ENCODE results near the gene C19orf38. TPM values are rescaled to one million over a fixed set of nuclear protein-coding genes. Genes with fewer than 3 reads are reported as not detected.

Gene C19orf38
- total RNA-seq, 1 experiment from 2014 or later, result 0.07 TPM

DNA sequence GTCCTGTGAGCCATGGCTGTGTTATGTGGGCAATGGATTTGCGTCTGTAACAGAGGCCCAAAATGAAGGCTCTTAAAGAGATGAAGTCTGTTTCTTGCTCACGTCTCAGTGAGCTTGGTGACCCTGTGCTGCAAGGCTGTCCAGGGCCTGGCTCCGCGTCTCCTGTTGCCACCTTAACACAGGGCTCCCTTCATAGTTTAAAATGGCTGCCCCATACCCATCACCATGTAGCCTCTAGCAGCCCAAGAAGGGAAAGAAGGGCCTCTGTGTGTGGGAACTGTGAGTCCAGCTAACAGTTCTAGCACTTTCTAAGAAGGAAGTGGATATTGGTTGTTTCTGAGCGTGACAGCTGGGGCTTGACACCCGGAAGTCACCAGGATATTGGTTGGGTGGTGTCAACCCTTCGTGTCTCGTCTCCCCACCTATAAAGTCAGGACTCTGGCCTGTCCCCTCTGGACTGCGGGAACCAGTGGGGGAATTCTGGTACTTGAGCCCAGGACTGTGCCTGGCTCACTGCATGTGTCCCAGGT lies 33.1 kb upstream of the C19orf38 start:
- Histone ChIP-seq H3K9me2 (replicated peaks; ENCODE audit: low read length) (no peaks in the 10 kb centered on the region), H3K4me2 (ENCODE audit: low read length) (no peak overlapping the region), H3K9ac (ENCODE audit: low read length) (no peak overlapping the region), H3K9me3 (ENCODE audit: low read length) (no peaks in the 10 kb centered on the region), H3K27me3 (ENCODE audit: low read length) (no peaks in the 10 kb centered on the region), H3K27ac (ENCODE audit: low read length) (no peak overlapping the region), H2AFZ (ENCODE audit: low read length) (no peak overlapping the region), H3K4me1 (ENCODE audit: insufficient read depth, low read length) (peaks cover 8% of the 10 kb centered on the region), H3F3A (ENCODE audit: low read length, unreplicated experiment) (no peaks in the 10 kb centered on the region), H3K79me2 (ENCODE audit: low read length) (no peaks in the 10 kb centered on the region), H4K20me1 (ENCODE audit: low read length) (no peaks in the 10 kb centered on the region), H3K36me3 (ENCODE audit: low read depth, low read length) (peaks cover 18% of the 10 kb centered on the region), H3K4me3 (ENCODE audit: low read length) (no peak overlapping the region)
- intact Hi-C loops (cut with micrococcal nuclease), result no loop called here
- TF ChIP-seq EZH2 (IDR thresholded peaks at IDR 0.05; ENCODE audit: low read length, unreplicated experiment) (no peak), EZH2phosphoT487 (IDR thresholded peaks at IDR 0.05; ENCODE audit: borderline replicate concordance, low read length) (no peak)
- TF ChIP-seq, protein P1, sequence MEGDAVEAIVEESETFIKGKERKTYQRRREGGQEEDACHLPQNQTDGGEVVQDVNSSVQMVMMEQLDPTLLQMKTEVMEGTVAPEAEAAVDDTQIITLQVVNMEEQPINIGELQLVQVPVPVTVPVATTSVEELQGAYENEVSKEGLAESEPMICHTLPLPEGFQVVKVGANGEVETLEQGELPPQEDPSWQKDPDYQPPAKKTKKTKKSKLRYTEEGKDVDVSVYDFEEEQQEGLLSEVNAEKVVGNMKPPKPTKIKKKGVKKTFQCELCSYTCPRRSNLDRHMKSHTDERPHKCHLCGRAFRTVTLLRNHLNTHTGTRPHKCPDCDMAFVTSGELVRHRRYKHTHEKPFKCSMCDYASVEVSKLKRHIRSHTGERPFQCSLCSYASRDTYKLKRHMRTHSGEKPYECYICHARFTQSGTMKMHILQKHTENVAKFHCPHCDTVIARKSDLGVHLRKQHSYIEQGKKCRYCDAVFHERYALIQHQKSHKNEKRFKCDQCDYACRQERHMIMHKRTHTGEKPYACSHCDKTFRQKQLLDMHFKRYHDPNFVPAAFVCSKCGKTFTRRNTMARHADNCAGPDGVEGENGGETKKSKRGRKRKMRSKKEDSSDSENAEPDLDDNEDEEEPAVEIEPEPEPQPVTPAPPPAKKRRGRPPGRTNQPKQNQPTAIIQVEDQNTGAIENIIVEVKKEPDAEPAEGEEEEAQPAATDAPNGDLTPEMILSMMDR (conservative IDR thresholded peaks at IDR 0.05; ENCODE audit: low read depth, low read length), result no peak
- BruUV-seq (replicated peaks), result no TSS peak
- no peak for DNase-seq
- no peak for ATAC-seq
- ChIA-PET CTCF (no interaction called here), POLR2A (ENCODE audit: unreplicated experiment) (no interaction called here)

- ATAC-seq (no peak), DNase-seq (no peak)
- no TSS peak for BruUV-seq (replicated peaks)
- intact Hi-C loops (cut with micrococcal nuclease), result no loop called here
- Histone ChIP-seq H3K9me3 (ENCODE audit: low read length) (no peaks in the 10 kb centered on the region), H3K4me2 (ENCODE audit: low read length) (no peak overlapping the region), H3K9ac (ENCODE audit: low read length) (no peak overlapping the region), H3K27me3 (ENCODE audit: low read length) (no peaks in the 10 kb centered on the region), H3K4me1 (ENCODE audit: insufficient read depth, low read length) (peaks cover 8% of the 10 kb centered on the region), H2AFZ (ENCODE audit: low read length) (no peak overlapping the region), H3K9me2 (replicated peaks; ENCODE audit: low read length) (no peaks in the 10 kb centered on the region), H4K20me1 (ENCODE audit: low read length) (0 out of 2 replicates have a peak, but pooled peaks cover 4% of the 10 kb centered on the region), H3K4me3 (ENCODE audit: low read length) (no peak overlapping the region), H3K27ac (ENCODE audit: low read length) (no peak overlapping the region), H3K79me2 (ENCODE audit: low read length) (no peaks in the 10 kb centered on the region), H3F3A (ENCODE audit: low read length, unreplicated experiment) (no peaks in the 10 kb centered on the region), H3K36me3 (ENCODE audit: low read depth, low read length) (peaks cover 22% of the 10 kb centered on the region)
- CTCF ChIA-PET, result no interaction called here
- TF ChIP-seq EZH2phosphoT487 (IDR thresholded peaks at IDR 0.05; ENCODE audit: borderline replicate concordance, low read length) (no peak), EZH2 (IDR thresholded peaks at IDR 0.05; ENCODE audit: low read length, unreplicated experiment) (no peak)
- TF ChIP-seq, protein P1 (conservative IDR thresholded peaks at IDR 0.05; ENCODE audit: low read depth, low read length), result no peak
- POLR2A ChIA-PET (ENCODE audit: unreplicated experiment), result no interaction called here
Measured at GRCh38 chr19:10815969-10816644, 32.1 kb upstream of the C19orf38 start.

DNA sequence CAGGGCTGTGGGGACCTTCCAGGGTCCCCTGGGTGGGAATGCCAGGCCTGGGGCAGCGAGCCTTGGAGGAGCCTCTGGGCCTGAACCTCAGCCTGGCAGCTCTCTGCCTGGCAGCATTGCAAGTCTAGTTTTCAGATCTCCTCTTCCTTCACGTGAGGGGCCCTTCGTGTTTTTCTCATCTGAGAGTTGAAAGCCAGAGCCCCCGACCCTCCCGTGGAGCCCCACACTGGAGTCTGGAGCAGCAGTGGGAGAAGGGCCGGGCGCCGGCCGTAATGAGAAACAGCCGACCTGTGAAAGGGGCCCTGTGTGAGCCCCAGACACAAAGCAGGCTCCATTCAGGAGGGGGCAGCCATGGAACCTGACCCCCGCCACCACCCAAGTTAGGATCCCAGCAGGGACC lies 31.5 kb upstream of the C19orf38 start:
- Histone ChIP-seq H3K79me2 (ENCODE audit: low read length) (no peaks in the 10 kb centered on the region), H3K4me1 (ENCODE audit: insufficient read depth, low read length) (peaks cover 8% of the 10 kb centered on the region), H3K9me2 (replicated peaks; ENCODE audit: low read length) (no peaks in the 10 kb centered on the region), H3K27me3 (ENCODE audit: low read length) (no peaks in the 10 kb centered on the region), H3K9ac (ENCODE audit: low read length) (no peak overlapping the region), H3F3A (ENCODE audit: low read length, unreplicated experiment) (no peaks in the 10 kb centered on the region), H3K4me2 (ENCODE audit: low read length) (no peak overlapping the region), H3K4me3 (ENCODE audit: low read length) (no peak overlapping the region), H2AFZ (ENCODE audit: low read length) (no peak overlapping the region), H3K27ac (ENCODE audit: low read length) (no peak overlapping the region), H3K36me3 (ENCODE audit: low read depth, low read length) (peaks cover 22% of the 10 kb centered on the region), H3K9me3 (ENCODE audit: low read length) (no peaks in the 10 kb centered on the region), H4K20me1 (ENCODE audit: low read length) (0 out of 2 replicates have a peak, but pooled peaks cover 4% of the 10 kb centered on the region)
- intact Hi-C loops (cut with micrococcal nuclease), result no loop called here
- TF ChIP-seq EZH2phosphoT487 (IDR thresholded peaks at IDR 0.05; ENCODE audit: borderline replicate concordance, low read length) (no peak), EZH2 (IDR thresholded peaks at IDR 0.05; ENCODE audit: low read length, unreplicated experiment) (no peak)
- TF ChIP-seq, protein P1 (conservative IDR thresholded peaks at IDR 0.05; ENCODE audit: low read depth, low read length), result no peak
- no TSS peak for BruUV-seq (replicated peaks)
- ATAC-seq (no peak), DNase-seq (no peak)
- CTCF ChIA-PET, result no interaction called here
- POLR2A ChIA-PET (ENCODE audit: unreplicated experiment), result no interaction called here
